ENCODE results near the gene SCN8A. TPM values are rescaled to one million over a fixed set of nuclear protein-coding genes. Genes with fewer than 3 reads are reported as not detected.

SCN8A gene
- polyA plus RNA-seq, 1 experiment: 19.6 TPM

DNA sequence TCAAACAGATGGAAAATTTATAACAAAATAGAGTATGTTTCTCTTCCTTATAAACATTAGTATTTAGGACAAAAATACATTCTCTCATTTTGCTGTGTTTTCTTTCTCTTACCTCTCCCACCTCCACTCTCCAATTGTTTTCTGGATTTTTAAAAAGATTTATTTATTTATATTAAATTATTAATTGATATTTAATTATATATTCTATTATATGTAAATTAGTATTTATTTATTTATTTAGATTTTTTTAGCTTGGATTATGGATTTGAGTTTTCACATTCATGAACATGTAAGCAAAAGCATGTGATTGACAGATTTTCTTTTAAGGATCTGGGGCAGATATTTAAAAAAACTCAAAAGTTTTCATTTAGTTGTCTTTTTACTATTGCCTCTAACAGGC, 35.6 kb downstream of the SCN8A start:
- DNase-seq (ENCODE audit: low read depth): no peak
- Histone ChIP-seq H3K4me3 (ENCODE audit: low read depth, low read length) (no peak overlapping the region), H3K27me3 (ENCODE audit: control insufficient read depth, insufficient read depth, low read length) (no peaks in the 10 kb centered on the region), H3K36me3 (ENCODE audit: control insufficient read depth, insufficient read depth, low read length) (no peaks in the 10 kb centered on the region)
- POLR2A ChIA-PET: no interaction called here
- TF ChIP-seq, protein P1, sequence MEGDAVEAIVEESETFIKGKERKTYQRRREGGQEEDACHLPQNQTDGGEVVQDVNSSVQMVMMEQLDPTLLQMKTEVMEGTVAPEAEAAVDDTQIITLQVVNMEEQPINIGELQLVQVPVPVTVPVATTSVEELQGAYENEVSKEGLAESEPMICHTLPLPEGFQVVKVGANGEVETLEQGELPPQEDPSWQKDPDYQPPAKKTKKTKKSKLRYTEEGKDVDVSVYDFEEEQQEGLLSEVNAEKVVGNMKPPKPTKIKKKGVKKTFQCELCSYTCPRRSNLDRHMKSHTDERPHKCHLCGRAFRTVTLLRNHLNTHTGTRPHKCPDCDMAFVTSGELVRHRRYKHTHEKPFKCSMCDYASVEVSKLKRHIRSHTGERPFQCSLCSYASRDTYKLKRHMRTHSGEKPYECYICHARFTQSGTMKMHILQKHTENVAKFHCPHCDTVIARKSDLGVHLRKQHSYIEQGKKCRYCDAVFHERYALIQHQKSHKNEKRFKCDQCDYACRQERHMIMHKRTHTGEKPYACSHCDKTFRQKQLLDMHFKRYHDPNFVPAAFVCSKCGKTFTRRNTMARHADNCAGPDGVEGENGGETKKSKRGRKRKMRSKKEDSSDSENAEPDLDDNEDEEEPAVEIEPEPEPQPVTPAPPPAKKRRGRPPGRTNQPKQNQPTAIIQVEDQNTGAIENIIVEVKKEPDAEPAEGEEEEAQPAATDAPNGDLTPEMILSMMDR (IDR thresholded peaks at IDR 0.05; ENCODE audit: insufficient read depth, low read depth, low read length): no peak
- CTCF ChIA-PET: interaction anchor here (1.0 to 1.5 kb wide), 2 partner anchors 10 to 50 kb away, joined by 4 read pairs; no protein-coding TSS in a partner anchor

DNA sequence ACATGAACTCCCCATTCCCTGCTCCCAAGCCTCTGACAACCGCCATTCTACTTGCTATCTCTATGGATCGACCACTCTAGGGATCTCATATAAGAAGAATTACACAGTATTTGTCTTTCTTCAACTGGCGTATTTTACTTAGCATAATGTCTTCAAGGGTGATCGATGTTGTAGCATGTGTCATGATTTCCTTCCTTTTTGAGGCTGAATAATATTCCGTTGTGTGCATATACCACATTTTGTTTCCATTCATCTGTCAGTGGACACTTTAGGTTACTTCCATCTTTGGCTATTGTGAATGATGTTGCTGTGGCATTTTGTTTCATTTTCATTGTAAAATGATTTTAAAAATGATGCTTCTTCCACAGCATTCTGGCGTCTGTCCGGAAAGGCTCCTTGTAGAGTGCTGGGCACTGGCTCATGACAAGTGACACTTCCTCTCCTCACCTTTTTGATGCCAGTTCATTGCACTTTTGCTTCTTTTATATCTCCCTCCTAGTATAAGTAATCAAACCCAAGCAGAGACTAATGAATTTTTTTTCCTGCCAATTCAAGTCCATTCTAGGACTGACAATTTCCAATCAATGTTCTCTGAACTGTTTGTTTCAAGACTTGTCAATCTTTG, 39.3 kb downstream of the SCN8A start:
- TF ChIP-seq, protein P1 (IDR thresholded peaks at IDR 0.05; ENCODE audit: insufficient read depth, low read depth, low read length): no peak
- DNase-seq (ENCODE audit: low read depth): no peak
- Histone ChIP-seq H3K4me3 (ENCODE audit: low read depth, low read length) (no peak overlapping the region), H3K27me3 (ENCODE audit: control insufficient read depth, insufficient read depth, low read length) (no peaks in the 10 kb centered on the region), H3K36me3 (ENCODE audit: control insufficient read depth, insufficient read depth, low read length) (no peaks in the 10 kb centered on the region)
- ChIA-PET POLR2A (no interaction called here), CTCF (interaction anchor here (0.6 to 0.7 kb wide), 2 partner anchors 19 to 199 kb away, joined by 3 to 4 read pairs; no protein-coding TSS in a partner anchor)

DNA sequence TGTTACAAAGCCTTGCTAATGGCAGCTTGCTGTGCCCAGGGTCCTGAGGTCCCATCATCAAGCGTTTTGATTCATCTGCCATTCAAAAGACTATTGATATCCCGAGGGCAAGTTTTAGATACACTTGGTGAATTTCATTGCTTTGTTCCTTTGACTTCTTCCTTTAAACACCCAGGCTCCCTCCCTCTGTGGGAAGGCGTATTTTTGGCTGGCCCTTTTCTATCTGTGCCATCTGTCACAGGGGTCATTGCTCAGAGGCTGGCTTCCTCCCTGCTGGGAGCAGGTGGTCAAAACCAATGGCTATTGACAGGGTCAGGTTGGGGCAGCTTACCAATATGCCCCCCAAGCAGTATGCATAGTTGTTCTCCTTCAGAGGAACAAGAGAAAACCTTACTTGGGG, 40.0 kb downstream of the SCN8A start:
- TF ChIP-seq, protein P1 (IDR thresholded peaks at IDR 0.05; ENCODE audit: insufficient read depth, low read depth, low read length): no peak
- Histone ChIP-seq H3K4me3 (ENCODE audit: low read depth, low read length) (no peak overlapping the region), H3K27me3 (ENCODE audit: control insufficient read depth, insufficient read depth, low read length) (no peaks in the 10 kb centered on the region), H3K36me3 (ENCODE audit: control insufficient read depth, insufficient read depth, low read length) (no peaks in the 10 kb centered on the region)
- CTCF ChIA-PET: interaction anchor here (0.6 kb wide), 1 partner anchor 200 kb away, joined by 4 read pairs; no protein-coding TSS in a partner anchor
- no peak for DNase-seq (ENCODE audit: low read depth)
- POLR2A ChIA-PET: no interaction called here

DNA sequence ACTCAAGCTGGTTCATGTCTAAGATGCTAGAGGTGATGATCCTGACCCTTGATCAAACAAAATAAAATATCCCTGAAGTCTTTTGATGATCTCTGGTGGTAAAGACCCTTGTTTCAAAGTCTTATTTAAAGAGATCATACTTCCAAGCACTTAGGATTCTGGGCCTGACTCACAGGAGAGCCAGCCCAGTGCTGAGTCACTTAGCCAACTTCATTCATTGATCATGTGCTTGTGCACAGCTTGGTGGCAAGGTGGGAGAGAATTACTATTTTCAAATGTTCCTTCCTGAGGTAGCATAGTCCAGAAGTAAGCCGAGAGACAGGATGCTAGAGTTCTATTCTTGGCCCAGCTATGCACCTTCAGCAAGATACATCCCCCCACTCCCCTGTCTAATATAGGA, 40.6 kb downstream of the SCN8A start:
- no peaks in the 10 kb centered on the region for H3K36me3 ChIP-seq (ENCODE audit: control insufficient read depth, insufficient read depth, low read length)
- ChIA-PET POLR2A (no interaction called here), CTCF (no interaction called here)
- DNase-seq (ENCODE audit: low read depth): no peak
- TF ChIP-seq, protein P1 (IDR thresholded peaks at IDR 0.05; ENCODE audit: insufficient read depth, low read depth, low read length): no peak
- H3K27me3 ChIP-seq (ENCODE audit: control insufficient read depth, insufficient read depth, low read length): no peaks in the 10 kb centered on the region
- no peak overlapping the region for H3K4me3 ChIP-seq (ENCODE audit: low read depth, low read length)

DNA sequence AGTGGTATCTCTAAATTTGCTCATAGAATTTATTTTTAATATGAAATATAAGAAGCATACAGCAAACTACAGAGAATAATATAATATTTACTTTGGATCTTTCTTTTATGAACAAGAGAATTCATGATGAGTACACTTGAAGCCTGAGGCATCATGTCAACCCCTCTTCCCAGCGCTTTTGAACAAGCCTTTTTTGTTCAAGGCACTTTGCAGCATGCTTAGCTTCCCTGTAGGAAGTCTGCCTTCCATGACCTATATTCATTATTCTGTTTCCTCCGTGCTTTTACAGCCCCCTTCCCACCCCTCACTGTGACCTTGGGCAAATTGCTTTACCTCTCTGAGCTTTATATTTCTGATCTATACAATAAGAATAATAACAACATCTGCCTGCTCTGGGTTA, 41.6 kb downstream of the SCN8A start:
- ChIA-PET POLR2A (interaction anchor here (0.6 kb wide), 1 partner anchor 12 kb away, joined by 5 read pairs; no protein-coding TSS in a partner anchor), CTCF (no interaction called here)
- H3K27me3 ChIP-seq (ENCODE audit: control insufficient read depth, insufficient read depth, low read length): no peaks in the 10 kb centered on the region
- no peak for DNase-seq (ENCODE audit: low read depth)
- H3K4me3 ChIP-seq (ENCODE audit: low read depth, low read length): no peak overlapping the region
- TF ChIP-seq, protein P1 (IDR thresholded peaks at IDR 0.05; ENCODE audit: insufficient read depth, low read depth, low read length): no peak
- no peaks in the 10 kb centered on the region for H3K36me3 ChIP-seq (ENCODE audit: control insufficient read depth, insufficient read depth, low read length)

All from BJ (cell line).